Right lung (tissue), 5 donors: ENCODE data around the gene DDIT3. TPM values are rescaled to one million over a fixed set of nuclear protein-coding genes. Genes with fewer than 3 reads are reported as not detected.

Experiments used
- DNase-seq, 2 donors: peaks; one replicate each; pipeline ENCODE4 v3.0.0-alpha.2; 2013
- polyA plus RNA-seq, 5 donors: library from polyadenylated mRNA; unstranded; fragments of 120-200 nt; gene quantifications; one replicate each; pipeline versions ENCODE4 v1.2.1 to v1.2.3, GENCODE V29; 2013; ENCODE audit warnings: inconsistent platforms in 1 of 5, low replicate concordance in 1 of 5; ENCODE audit not compliant: insufficient read length in 5 of 5, insufficient read depth in 1 of 5

The DDIT3 gene
- polyA plus RNA-seq, 5 donors: 18.1 to 26.4 (median 19.2) TPM

DNA sequence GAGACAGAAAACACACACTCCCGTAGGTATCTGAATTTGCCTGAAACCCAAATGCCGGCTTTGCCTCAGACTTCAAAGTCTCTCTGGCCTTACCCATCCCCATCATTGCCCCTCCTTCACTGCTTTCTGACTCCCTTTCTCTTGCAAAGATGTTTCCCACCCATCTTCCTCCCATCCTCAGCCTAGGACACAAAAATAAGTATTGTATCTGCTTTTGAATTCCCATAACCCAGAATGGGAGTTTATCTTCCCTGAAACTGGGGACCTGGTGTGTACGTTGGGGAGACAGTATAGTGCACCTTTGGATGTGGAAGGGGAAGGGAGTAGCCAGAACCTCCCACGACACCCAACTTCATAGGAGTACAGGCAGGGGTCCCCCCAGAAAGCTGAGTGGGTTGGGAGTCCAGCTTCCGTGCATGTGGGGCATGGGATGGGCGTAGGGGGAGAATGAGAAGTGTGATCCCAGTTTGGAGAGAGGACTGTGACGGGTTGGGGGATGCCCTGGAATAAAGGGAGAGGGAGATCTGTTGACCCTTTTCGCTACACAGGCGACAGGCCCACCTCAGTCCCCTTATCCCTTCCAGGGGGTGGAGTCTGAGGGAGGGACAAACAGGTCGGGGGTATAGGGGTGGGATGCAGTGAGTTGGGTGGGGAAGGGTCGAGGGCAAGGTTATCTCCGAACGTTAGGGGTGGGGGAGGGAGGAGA, 29.0 kb upstream of the DDIT3 start:
- no peak for DNase-seq

- DNase-seq: no peak
These were observed 28.2 kb upstream of the DDIT3 start for GRCh38 chr12:57548488-57548887.

GRCh38 chr12:57548013-57548315, 27.6 kb upstream of the DDIT3 start:
- no peak for DNase-seq

DNA sequence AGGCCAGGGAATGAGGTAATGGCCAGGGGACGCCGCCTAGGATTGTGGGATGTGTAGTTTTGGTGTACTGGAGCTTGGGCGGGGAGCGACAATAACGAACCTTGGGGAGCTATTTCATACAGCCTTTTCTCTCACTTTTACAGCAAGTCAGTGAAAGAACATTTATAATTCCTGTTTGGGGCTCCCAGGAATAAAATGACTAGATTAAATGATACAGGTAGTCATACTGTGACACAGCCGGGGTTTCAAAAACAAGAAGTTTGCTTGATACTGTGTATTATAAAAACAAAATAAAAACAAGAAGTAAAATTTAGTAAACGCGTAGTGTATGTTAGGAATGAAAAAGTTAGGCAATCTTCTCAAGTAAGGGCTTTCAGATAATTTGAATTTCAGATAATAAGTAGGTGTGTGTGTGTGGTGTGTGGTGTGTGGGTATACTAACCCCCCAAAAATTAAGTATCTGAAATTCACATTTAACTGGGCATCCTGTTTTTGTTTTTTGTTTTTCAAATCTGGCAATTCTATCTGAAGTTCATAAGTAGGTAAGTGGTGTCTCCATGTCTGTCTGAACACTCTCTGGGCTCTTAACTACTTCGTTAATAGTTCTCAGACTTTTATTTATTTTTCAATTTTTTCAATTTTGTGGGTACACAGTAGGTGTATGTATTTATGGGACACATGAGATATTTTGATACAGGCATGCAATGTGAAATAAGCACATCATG, 27.1 kb upstream of the DDIT3 start:
- no peak for DNase-seq

DNA sequence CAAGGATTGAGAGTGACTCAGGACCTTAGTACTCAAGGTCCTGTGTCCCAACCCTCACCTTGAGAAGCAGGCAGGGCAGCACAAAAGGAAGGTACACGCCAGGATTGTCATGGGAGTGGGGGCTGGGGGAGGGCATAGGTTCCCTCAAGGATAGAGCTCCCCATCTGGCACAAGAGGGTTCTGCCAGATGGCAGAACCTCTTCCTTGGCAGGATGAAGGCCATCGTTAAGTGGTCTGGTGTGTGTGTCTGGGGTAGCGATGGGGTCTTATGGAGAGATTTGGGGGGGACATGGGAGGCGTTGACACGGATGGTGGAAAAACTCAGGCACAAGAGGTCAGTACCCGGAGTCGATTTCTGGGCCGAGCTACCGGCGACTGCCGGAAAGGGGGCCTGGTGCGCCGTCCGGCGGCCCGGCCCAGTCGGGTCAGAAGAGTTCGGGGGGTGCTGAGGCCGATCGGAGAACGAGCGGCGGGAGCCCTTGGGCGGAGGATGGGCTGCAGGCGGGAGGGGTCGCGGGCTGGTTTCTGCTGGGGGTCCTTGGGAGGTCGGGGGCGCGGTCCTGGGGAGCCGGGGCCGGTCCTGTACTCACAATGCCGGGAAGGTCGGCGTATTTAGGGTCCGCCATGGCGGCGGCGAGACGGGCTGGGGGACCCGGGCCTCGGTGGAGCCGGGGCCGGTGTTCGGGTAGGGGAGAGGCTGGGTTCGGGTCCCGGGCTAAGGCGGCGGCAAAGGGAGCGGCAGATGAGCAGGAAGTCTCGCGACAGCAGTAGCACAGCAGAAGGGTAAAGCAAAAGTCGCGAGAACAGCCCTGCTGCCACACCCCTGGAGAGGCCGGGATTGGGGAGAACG, 26.3 kb upstream of the DDIT3 start, which contains the start of gene DCTN2:
DCTN2 (minus strand) TSS at position 755 of the 850 bp plus-strand sequence; CDS start at position 626, 129 bp downstream.
- DNase-seq: peak; percentile 92 to 96

DNA sequence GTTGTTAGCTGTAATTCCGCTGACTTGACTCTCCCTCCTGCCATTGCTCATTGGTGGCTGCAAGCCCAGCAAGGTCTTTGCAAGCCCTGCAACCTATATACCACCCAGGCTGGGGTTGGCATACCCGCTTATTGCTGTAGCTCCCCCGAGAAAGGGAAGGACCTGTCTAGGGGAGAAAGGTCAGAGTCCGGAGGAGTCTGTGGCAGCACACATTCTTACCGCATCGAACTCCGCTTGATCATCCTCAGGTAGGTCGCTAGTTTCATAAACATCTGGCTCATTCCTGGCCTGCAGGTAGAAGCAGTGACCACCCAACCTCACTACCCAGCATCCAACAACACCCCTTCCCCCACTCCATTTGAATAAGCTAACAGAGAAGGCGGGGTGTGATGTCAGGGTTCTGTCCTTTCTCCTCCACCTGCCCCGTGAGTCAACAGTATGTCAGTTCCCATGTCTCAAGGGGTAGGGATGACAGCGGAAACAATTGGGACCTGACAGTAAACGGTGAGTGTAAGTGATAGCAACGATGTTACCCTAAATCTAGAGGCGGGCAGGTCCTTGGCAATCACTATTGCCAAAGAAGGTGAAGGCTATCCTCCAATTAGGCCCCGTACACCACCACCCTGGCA, 25.6 kb upstream of the DDIT3 start:
- no peak for DNase-seq

GRCh38 chr12:57543581-57543980, 23.3 kb upstream of the DDIT3 start:
- DNase-seq: no peak

DNA sequence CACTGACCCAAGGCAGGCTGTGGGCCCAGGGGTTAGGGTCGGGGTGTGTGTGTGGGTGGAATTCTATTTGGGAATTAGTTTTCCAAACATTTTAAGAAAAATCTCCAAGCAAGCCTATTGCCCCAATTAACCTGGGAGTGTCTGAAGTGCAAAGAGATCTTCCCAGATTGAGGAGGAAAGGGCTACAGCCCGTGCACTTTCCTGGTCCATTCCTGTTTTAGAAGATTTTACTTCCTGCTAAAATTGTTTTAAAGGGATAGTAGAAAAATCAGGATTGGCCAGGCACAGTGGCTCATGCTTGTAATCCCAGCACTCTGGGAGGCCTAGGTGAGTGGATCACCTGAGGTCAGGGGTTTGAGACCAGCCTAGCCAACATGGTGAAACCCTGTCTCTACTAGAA, 21.4 kb upstream of the DDIT3 start:
- DNase-seq: no peak

- no peak for DNase-seq
These were observed 20.7 kb upstream of the DDIT3 start for GRCh38 chr12:57541001-57541400.

DNA sequence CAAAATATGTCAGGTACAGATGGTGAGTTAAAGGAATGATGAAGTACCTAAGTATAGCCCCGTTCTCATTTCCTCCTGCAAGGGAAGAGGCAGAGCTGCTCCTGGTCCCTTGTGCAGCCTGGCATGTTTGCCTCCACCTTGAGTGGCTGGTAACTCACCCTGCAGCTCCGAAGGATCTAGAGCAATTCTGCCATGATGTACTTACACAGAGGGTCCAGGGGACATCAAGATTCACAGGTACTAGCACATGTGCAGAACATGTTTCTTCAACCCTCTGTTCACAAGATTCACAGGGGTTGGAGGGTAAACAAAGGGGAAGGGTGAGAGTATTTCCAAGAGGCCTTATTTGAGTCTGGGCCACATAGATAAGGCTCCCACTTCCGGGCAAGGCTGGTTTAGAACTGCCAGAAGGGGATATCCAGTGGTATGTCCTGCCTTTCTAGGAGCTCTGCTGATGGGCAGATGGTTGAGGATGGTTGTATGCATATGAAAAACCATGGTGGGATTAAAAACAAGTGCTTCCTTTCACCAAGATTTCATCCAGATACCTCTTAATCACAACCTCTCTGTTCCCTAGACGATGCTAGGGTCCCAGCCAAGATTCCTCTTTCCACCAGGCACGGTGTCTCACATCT, 18.9 kb upstream of the DDIT3 start:
- DNase-seq: no peak

- no peak for DNase-seq
These were observed 16.3 kb upstream of the DDIT3 start for GRCh38 chr12:57536597-57536942.

DNA sequence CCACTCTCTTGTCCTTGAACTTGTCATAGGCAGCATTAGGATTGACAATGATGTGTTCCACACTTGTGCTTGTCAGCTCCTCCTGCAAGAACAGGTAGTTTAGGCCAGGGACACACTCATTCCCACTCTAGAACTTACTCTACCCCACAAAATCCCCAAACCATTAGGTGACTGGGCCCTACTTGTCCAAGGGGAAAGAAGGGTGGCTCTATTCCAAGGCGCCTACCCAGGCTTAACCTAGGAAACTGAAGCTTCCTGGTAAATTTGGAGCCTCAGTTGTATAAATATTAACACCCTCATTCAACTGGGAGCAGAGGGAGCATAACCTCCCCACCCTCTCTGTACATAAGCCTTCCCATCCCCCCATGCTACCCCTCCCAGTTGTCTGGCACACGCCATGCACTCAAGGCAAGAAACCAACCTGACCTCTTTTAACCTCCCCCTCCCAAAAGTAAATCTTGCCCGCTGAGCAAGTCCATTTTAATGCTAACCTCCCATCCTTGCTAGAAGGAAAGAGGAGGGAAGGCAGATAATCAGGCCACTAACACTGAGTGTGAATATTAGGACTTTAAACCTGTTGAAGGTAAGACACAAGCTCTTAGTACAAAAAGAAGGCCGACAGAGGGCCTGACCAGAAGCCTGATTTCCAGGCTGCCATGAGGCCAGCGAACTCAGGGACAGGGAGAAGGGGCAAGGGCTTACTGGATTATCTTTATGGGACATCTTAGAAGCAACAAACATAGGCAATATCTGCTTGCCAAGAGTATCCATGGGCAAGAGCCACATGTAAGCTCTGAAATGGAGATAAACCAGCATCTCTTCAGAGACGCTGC, 15.7 kb upstream of the DDIT3 start:
- no peak for DNase-seq

GRCh38 chr12:57534991-57535543, 14.8 kb upstream of the DDIT3 start:
- no peak for DNase-seq

GRCh38 chr12:57534250-57534649, 13.9 kb upstream of the DDIT3 start:
- DNase-seq: no peak

GRCh38 chr12:57533108-57533507, 12.8 kb upstream of the DDIT3 start:
- no peak for DNase-seq

- no peak for DNase-seq
These were observed 11.5 kb upstream of the DDIT3 start for GRCh38 chr12:57531836-57532235.

- DNase-seq: no peak
These were observed 10.3 kb upstream of the DDIT3 start for GRCh38 chr12:57530396-57531142.

- DNase-seq: no peak
These were observed 9.5 kb upstream of the DDIT3 start for GRCh38 chr12:57529831-57530230.

- no peak for DNase-seq
These were observed 8.7 kb upstream of the DDIT3 start for GRCh38 chr12:57528831-57529555.
